T-helper 1 cell (primary cell): ENCODE data around the gene LTBR.

Experiments used
- DNase-seq, 5 donors: peaks; one replicate each; pipeline ENCODE4 v3.0.0-alpha.2; 2012 to 2020

Gene LTBR

GRCh38 chr12:6368906-6369525, 14.9 kb upstream of the LTBR start:
- DNase-seq = no peak

GRCh38 chr12:6369916-6370575, 13.9 kb upstream of the LTBR start:
- DNase-seq = no peak

DNA sequence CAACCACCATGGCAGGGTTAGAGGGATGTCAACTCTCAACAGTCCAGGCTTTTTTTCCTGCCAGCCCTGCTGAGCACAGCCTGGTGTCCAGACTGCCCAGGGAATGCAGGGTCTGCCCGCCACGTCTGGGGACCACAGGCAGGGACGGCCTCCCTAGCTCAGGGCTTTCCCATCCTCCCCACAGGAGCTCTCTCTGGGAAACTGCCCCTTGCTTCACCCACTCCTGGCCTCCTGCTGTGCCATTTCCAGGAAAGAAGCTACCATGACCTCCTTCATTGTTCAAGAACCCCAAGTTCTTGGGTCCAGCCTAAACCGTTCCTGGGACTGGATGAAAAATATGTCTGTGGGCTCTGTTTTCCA, 13.4 kb upstream of the LTBR start:
- DNase-seq = no peak

- DNase-seq = no peak
Observed at GRCh38 chr12:6370994-6371754, 12.8 kb upstream of the LTBR start.

GRCh38 chr12:6372403-6373003, 11.5 kb upstream of the LTBR start:
- DNase-seq = peak in 1 of 5 donors; percentile 42

DNA sequence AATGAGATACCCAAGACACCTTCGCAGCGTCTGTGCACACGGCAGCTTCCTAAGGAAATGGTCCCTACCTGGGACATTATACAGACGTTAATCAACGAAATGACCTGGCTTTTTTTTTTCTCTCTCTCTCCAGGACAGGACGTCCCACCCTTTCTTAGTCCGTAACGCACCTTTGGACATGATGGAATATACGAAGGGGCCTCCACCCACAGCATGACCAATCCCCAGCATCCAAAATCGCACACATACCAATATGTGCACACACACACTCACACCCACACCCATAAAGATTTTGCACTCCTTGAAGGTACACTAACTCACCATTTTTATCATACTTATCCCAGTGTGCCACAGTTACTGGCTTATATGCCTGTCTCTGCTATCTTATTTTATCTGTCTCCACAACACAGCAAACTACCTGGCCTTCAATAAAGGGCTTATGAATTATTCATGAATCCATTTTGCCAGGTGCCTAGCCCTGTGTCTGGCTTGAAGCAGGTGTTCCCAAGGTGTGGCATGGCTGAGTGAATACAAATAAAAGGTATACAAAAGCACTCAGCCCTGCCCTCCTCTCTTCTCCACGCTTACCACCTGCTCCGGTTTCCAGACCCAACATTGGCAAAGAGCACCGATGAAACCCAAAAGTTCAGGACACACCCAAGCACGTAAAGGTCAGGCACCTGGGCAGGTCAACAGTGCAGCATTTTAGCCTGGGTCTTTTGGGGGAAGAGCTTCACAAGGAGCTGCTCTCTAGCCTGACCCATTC, 10.8 kb upstream of the LTBR start:
- DNase-seq = no peak

DNA sequence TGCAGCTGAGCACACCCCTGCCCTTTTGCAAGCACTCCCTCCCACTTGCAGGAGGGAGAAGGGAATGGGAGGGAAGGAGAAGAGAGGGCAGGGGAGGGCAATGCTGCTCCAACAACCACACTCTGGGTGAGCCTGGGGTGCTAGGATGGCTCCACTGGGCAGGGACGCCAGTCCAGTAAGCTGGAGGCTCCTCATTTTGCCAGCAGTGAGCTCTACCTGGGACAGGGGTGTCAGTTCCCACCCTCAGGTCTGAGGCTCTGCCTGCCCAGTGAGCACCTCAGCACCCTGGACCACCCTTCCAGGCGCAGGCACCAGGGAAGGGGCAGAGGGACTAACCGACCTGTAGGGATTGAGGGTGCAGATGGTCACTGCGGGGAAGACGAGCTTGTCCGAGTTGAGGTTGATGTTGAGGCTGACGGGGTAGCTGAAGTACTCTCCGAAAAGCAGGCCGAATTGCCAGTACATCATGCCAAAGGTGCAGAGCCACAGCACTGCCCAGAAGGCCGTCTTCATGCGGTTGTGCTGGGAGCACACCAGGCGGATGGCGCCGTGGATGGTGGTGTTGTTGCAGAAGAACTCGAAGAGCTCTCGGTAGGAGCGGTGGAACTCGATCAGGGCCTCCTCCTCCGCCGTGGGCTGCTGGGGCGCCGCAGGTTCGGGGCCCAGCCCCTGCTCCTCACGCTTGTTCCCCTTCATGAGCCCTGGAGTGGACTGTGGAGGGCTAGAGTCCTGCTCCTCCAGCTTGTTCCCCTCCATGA, 9.8 kb upstream of the LTBR start:
- no peak for DNase-seq

- DNase-seq = no peak
Observed at GRCh38 chr12:6374786-6375160, 9.2 kb upstream of the LTBR start.

DNA sequence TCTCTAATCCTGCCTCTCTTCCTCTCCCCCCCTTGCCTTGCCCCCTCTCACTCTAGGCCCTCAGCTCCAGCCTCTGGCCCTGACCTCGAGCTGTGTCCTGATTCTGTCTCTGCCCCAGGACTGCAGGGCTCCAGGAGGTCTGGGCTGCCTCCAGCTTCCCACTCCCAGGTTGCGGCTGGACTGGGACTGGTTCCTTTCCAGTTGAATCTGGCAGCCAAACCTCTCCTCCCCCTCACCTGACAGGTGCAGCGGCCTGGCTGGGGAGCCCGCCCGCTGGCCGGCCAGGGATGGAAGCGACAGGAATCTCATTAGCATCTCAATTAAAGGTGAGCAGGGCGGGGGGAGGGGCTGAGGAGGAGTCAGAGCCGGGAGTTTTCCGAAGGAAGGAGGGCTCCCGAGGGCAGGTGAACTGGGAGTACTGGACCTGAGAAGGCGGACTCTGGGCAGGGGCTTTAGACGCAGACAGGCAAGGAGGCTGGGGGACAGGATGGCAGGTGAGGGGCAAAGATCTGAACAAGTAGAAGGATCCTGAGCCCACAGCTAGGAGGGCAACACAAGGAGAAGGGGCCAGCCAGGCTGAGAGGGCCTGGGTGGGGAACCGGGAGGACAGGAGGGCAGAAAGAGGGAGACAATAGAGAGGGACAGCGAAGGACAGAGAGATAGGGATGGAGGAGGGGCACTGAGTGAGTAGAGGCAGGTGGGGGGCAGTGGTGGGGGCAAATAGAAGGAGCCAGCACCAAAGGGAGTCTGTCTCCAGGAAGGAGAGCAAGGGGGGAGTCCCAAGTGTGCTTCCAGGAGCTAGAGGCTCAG, 8.5 kb upstream of the LTBR start, which contains the start of gene SCNN1A:
Gene SCNN1A, minus strand, starts transcription at position 295 of the 810 bp plus-strand sequence. CDS start 780 bp downstream, outside the sequence.
- DNase-seq = no peak

DNA sequence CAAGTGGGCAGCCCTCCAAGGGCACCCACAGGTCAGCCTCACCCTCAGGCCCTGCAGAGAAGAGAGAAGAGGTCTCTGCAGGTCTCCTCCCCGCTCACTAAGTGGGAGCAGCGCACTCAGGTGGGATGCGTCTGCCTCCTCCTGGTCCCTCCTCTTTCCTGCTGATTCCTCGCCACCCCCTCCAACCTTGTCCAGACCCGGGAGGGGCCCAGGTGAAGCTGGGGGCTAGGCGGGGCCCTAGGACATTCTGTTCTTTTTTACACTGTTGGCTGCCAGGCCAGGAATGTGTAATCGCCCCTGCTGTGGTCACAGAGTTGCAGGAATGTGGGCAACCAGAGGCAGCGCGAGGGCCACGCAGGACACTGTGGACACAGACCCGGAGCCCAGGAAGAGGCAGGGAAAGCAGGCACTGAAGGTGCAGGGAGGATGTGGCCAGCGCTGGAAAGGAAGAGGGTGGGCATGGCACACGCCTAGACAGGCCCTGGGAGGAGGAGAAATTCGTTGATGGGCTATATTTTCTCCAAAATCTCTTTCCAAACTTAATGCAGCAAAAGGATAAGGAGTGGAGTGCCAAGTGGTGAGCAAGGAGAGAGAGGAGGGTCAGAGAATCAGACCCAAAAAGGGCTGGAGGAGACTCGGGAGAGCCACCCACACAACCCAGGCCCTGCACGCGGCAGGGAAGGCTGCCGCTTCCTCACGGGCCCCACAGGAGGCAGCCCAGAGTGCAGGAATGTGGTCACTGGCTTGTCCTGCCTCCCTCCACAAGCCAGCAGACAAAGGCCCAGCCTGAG, 7.7 kb upstream of the LTBR start:
- DNase-seq = no peak

DNA sequence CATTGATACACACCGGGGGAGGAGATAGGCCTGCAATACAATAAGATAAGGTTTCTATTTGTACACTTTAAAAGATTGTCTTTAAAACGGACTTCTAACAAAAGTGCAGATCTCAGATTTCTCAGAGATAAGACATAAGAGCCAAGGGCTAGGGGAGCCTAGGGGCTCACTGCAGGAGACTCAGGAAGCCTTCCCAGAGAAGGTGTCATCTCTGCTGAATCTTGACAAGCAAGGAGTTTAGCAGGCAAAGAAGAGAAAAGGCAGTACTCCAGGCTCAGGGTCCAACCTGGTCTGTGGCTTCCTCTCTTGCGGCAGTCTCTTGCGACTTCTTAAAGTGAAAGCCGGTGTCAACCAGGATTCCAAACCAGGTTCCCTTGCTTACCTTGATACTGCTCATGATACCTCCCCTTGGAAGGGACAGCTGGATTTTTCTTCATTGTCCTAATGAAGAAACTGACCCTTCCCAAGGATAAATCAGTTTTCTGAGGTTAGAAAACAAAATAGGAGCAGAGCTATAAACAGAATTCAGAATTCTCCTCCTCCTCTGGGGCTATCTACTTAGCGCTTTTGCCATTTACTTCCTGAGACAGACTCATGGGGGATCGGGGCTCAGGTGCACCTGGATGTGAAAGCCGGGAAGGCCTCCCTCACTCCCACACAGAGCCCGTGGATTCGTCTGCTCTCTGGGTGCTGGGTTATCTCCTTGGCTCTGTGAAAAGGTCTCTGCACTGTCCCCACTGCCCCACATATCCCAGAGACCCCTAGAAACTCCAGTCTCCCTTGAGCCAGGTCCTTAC, 6.9 kb upstream of the LTBR start:
- DNase-seq = no peak

DNA sequence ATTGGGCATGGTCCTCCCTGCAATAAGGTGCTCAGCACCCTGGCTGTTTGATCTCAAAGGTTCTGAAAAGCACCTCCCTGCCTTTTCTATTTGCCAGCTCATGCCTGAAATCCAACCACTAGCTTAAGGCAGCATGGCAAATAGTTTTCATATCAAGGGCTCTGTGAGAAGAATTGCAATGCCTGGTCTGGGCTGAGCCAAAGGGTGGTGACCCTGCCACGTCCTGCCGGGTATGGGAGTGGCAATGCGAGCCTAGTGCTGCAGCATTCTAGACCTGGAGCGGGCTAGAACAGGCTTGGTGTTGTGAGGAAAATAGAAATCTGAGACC, 6.3 kb upstream of the LTBR start:
- no peak for DNase-seq

- DNase-seq = no peak
Observed at GRCh38 chr12:6378709-6379472, 5.1 kb upstream of the LTBR start.

- no peak for DNase-seq
Observed at GRCh38 chr12:6380141-6381121, 3.5 kb upstream of the LTBR start.

DNA sequence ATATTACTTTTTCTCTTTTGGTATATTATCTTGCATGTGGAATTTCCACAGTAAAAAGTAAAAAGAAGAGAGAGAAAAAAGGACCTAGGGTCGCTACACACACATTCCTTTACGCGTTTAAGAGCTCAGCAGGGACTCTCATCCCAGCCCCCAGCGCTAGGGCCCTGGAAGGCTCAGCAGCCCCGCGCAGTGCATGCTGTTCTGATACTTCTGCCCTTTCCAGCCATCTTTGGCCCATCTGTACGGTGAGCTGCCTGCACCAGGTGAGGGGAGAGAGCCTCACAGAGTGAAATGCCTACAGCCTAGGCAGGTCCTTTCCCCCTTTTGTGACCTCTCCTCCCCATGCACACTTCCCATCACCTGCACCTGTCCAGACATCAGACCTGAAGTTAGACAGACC, 1.6 kb upstream of the LTBR start:
- DNase-seq = no peak

DNA sequence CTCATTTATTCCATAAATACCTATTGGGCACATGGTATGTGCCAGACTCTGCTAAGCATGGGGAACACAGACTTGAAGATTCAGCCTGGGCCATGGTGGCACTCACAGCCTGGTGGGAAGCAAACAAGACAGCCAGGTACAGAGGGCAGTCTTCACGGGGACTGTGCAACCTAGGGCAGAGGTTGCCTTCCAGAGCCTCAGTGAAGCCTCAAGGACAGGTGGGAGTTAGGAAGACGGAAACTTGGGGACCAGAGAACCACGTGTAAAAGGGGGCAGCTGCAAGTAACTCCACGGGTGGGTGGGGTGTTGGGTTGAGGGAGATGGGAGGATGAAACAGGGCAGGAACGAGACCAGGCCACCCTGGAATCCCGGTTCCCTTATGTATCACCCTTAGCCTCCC, 980 bp upstream of the LTBR start:
- DNase-seq = no peak
